ENCODE results near the gene ZNF740. TPM values are rescaled to one million over a fixed set of nuclear protein-coding genes. Genes with fewer than 3 reads are reported as not detected.
A peak's percentile ranks its signal among the peaks of the same experiment; 100 is the strongest.

The ZNF740 gene
- polyA plus RNA-seq, 1 donor from 2014 or later: 24.3 TPM

DNA sequence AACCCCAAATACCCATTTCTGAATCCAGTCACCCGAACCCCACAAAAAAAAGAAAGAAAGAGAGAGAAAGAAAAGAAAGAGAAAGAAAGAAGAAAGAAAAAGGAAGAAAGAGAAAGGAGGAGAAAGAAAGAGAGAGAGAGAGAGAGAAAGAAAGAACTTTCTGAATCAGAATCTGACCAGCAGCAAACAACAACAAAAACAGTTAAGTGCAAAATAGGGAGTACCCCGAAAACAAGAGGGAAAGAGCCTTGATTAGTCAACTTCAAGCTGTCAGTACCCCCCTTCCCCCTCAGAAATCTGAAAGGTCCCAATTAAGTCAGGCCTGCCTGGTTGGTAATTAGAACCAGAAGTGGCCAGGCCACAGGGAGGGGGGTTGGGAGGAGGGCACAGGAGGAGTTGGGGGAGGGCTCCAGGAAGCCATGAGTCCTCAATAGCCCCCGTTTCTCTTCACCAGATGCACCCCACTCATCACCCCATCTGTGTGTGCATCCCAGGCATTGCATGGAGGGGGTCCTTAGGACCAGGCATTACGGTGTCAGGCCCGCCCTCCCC, 41.7 kb downstream of the ZNF740 start:
- H2AFZ ChIP-seq (ENCODE audit: low read depth, low read length): no peak overlapping the region
- no peak for TF ChIP-seq POLR2AphosphoS5 (IDR thresholded peaks at IDR 0.05)
- TF ChIP-seq RAD21 (conservative IDR thresholded peaks at IDR 0.05): no peak
- TF ChIP-seq TAF1 (IDR thresholded peaks at IDR 0.05; ENCODE audit: low read depth): no peak
- TF ChIP-seq, protein P1, sequence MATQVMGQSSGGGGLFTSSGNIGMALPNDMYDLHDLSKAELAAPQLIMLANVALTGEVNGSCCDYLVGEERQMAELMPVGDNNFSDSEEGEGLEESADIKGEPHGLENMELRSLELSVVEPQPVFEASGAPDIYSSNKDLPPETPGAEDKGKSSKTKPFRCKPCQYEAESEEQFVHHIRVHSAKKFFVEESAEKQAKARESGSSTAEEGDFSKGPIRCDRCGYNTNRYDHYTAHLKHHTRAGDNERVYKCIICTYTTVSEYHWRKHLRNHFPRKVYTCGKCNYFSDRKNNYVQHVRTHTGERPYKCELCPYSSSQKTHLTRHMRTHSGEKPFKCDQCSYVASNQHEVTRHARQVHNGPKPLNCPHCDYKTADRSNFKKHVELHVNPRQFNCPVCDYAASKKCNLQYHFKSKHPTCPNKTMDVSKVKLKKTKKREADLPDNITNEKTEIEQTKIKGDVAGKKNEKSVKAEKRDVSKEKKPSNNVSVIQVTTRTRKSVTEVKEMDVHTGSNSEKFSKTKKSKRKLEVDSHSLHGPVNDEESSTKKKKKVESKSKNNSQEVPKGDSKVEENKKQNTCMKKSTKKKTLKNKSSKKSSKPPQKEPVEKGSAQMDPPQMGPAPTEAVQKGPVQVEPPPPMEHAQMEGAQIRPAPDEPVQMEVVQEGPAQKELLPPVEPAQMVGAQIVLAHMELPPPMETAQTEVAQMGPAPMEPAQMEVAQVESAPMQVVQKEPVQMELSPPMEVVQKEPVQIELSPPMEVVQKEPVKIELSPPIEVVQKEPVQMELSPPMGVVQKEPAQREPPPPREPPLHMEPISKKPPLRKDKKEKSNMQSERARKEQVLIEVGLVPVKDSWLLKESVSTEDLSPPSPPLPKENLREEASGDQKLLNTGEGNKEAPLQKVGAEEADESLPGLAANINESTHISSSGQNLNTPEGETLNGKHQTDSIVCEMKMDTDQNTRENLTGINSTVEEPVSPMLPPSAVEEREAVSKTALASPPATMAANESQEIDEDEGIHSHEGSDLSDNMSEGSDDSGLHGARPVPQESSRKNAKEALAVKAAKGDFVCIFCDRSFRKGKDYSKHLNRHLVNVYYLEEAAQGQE (IDR thresholded peaks at IDR 0.05; ENCODE audit: borderline replicate concordance): no peak
- no peak for TF ChIP-seq SMC3 (conservative IDR thresholded peaks at IDR 0.05; ENCODE audit: poor library complexity)
- no peak for TF ChIP-seq EP300 (conservative IDR thresholded peaks at IDR 0.05; ENCODE audit: poor library complexity, severe bottlenecking)
- no peak for TF ChIP-seq EZH2 (IDR thresholded peaks at IDR 0.05; ENCODE audit: borderline replicate concordance, insufficient read depth, low read length, poor library complexity, severe bottlenecking)
- TF ChIP-seq, protein P2, sequence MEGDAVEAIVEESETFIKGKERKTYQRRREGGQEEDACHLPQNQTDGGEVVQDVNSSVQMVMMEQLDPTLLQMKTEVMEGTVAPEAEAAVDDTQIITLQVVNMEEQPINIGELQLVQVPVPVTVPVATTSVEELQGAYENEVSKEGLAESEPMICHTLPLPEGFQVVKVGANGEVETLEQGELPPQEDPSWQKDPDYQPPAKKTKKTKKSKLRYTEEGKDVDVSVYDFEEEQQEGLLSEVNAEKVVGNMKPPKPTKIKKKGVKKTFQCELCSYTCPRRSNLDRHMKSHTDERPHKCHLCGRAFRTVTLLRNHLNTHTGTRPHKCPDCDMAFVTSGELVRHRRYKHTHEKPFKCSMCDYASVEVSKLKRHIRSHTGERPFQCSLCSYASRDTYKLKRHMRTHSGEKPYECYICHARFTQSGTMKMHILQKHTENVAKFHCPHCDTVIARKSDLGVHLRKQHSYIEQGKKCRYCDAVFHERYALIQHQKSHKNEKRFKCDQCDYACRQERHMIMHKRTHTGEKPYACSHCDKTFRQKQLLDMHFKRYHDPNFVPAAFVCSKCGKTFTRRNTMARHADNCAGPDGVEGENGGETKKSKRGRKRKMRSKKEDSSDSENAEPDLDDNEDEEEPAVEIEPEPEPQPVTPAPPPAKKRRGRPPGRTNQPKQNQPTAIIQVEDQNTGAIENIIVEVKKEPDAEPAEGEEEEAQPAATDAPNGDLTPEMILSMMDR (IDR thresholded peaks at IDR 0.05; ENCODE audit: poor library complexity, severe bottlenecking): no peak
- no peak overlapping the region for H3K27ac ChIP-seq (ENCODE audit: low read length)
- no peaks in the 10 kb centered on the region for H3K36me3 ChIP-seq (ENCODE audit: insufficient read depth, low read length)
- H3K9ac ChIP-seq (ENCODE audit: low read length): no peak overlapping the region
- no peaks in the 10 kb centered on the region for H3K79me2 ChIP-seq (replicated peaks; ENCODE audit: insufficient read depth, low read length)
- no peaks in the 10 kb centered on the region for H3K9me2 ChIP-seq (ENCODE audit: insufficient read depth, low read length)
- no peaks in the 10 kb centered on the region for H3F3A ChIP-seq (ENCODE audit: insufficient read depth, low read length, poor library complexity, severe bottlenecking)
- H3K27me3 ChIP-seq (ENCODE audit: insufficient read depth, low read depth, low read length): peaks cover 35% of the 10 kb centered on the region
- H3K9me3 ChIP-seq (ENCODE audit: low read length): no peaks in the 10 kb centered on the region
- H3K4me3 ChIP-seq (ENCODE audit: low read length): peak overlapping the region; percentile 86
- H3K4me2 ChIP-seq (ENCODE audit: low read length): no peak overlapping the region
- H4K20me1 ChIP-seq (ENCODE audit: insufficient read depth): no peaks in the 10 kb centered on the region

GRCh38 chr12:53222806-53223261, 42.3 kb downstream of the ZNF740 start:
- no peaks in the 10 kb centered on the region for H4K20me1 ChIP-seq (ENCODE audit: insufficient read depth)
- no peaks in the 10 kb centered on the region for H3K9me3 ChIP-seq (ENCODE audit: low read length)
- H3K27me3 ChIP-seq (ENCODE audit: insufficient read depth, low read depth, low read length): peaks cover 35% of the 10 kb centered on the region
- H3K79me2 ChIP-seq (replicated peaks; ENCODE audit: insufficient read depth, low read length): no peaks in the 10 kb centered on the region
- H3K27ac ChIP-seq (ENCODE audit: low read length): no peak overlapping the region
- H3K9me2 ChIP-seq (ENCODE audit: insufficient read depth, low read length): no peaks in the 10 kb centered on the region
- no peaks in the 10 kb centered on the region for H3K36me3 ChIP-seq (ENCODE audit: insufficient read depth, low read length)
- no peaks in the 10 kb centered on the region for H3F3A ChIP-seq (ENCODE audit: insufficient read depth, low read length, poor library complexity, severe bottlenecking)
- no peak overlapping the region for H3K9ac ChIP-seq (ENCODE audit: low read length)
- TF ChIP-seq, protein P2 (IDR thresholded peaks at IDR 0.05; ENCODE audit: poor library complexity, severe bottlenecking): no peak
- no peak for TF ChIP-seq TAF1 (IDR thresholded peaks at IDR 0.05; ENCODE audit: low read depth)
- TF ChIP-seq, protein P1 (IDR thresholded peaks at IDR 0.05; ENCODE audit: borderline replicate concordance): no peak
- TF ChIP-seq EP300 (conservative IDR thresholded peaks at IDR 0.05; ENCODE audit: poor library complexity, severe bottlenecking): no peak
- no peak for TF ChIP-seq RAD21 (conservative IDR thresholded peaks at IDR 0.05)
- no peak overlapping the region for H3K4me2 ChIP-seq (ENCODE audit: low read length)
- H2AFZ ChIP-seq (ENCODE audit: low read depth, low read length): no peak overlapping the region
- no peak overlapping the region for H3K4me3 ChIP-seq (ENCODE audit: low read length)

All from neural cell (in vitro differentiated cells).